Astrocyte (in vitro differentiated cells and primary cell): ENCODE data around the gene RBPJL. TPM values are rescaled to one million over a fixed set of nuclear protein-coding genes. Genes with fewer than 3 reads are reported as not detected.

Source experiments
- DNase-seq: peaks from one replicate; pipeline ENCODE4 v3.0.0-alpha.2; 2010; ENCODE audit warnings: low read depth
- FAIRE-seq: peaks from 2 replicates; lab custom pipeline; 2011; peaks lifted over from hg19 to GRCh38; lab: Jason Lieb, UNC
- H2AFZ ChIP-seq: 2 replicates; pipeline ENCODE4 v1.6.0; 2012; ENCODE audit warnings: low read depth, low read length, inconsistent platforms
- H3K27ac ChIP-seq: 2 replicates; pipeline ENCODE4 v1.5.1; 2011; ENCODE audit warnings: low read depth, low read length, inconsistent platforms
- H3K27me3 ChIP-seq: 2 replicates; pipeline ENCODE4 v1.6.0; 2011; ENCODE audit warnings: low read length, inconsistent platforms; ENCODE audit not compliant: insufficient read depth
- H3K36me3 ChIP-seq: 2 replicates; pipeline ENCODE4 v1.5.1; 2011; ENCODE audit warnings: low read length, inconsistent platforms; ENCODE audit not compliant: insufficient read depth
- H3K4me1 ChIP-seq: 2 replicates; pipeline ENCODE4 v1.5.1; 2011; ENCODE audit warnings: low read length, inconsistent platforms; ENCODE audit not compliant: insufficient read depth
- H3K4me2 ChIP-seq: 2 replicates; pipeline ENCODE4 v1.6.0; 2012; ENCODE audit warnings: low read length, inconsistent platforms
- H3K4me3 ChIP-seq: 2 replicates; pipeline ENCODE4 v1.5.1; 2011; ENCODE audit warnings: low read depth, mild to moderate bottlenecking, low read length, inconsistent platforms; ENCODE audit not compliant: insufficient read depth
- H3K79me2 ChIP-seq: 2 replicates; pipeline ENCODE4 v1.6.0; 2012; ENCODE audit warnings: mild to moderate bottlenecking, low read length, inconsistent platforms; ENCODE audit not compliant: insufficient read depth
- H3K9ac ChIP-seq: 2 replicates; pipeline ENCODE4 v1.6.0; 2012; ENCODE audit warnings: mild to moderate bottlenecking, low read length, inconsistent platforms
- H3K9me3 ChIP-seq: 2 replicates; pipeline ENCODE4 v1.5.1; 2012; ENCODE audit warnings: low read depth, mild to moderate bottlenecking, low read length, inconsistent platforms; ENCODE audit not compliant: insufficient read depth
- H4K20me1 ChIP-seq: 2 replicates; pipeline ENCODE4 v1.6.0; 2012; ENCODE audit warnings: low read length, inconsistent platforms; ENCODE audit not compliant: insufficient read depth
- H3K27ac Mint-ChIP-seq: one replicate; pipeline ENCODE4 v1.8.0; 2021; ENCODE audit warnings: mild to moderate bottlenecking, mixed read lengths; ENCODE audit not compliant: unreplicated experiment
- H3K27me3 Mint-ChIP-seq: one replicate; pipeline ENCODE4 v1.8.0; 2021; ENCODE audit warnings: low read depth, mixed read lengths; ENCODE audit not compliant: unreplicated experiment
- H3K36me3 Mint-ChIP-seq: one replicate; pipeline ENCODE4 v1.8.0; 2021; ENCODE audit warnings: low read depth, mixed read lengths; ENCODE audit not compliant: unreplicated experiment
- H3K4me1 Mint-ChIP-seq: one replicate; pipeline ENCODE4 v1.8.0; 2021; ENCODE audit warnings: low read depth, mixed read lengths; ENCODE audit not compliant: unreplicated experiment
- H3K4me3 Mint-ChIP-seq: one replicate; pipeline ENCODE4 v1.8.0; 2021; ENCODE audit warnings: mild to moderate bottlenecking, moderate library complexity, mixed read lengths; ENCODE audit not compliant: unreplicated experiment
- H3K9me3 Mint-ChIP-seq: one replicate; pipeline ENCODE4 v1.8.0; 2021; ENCODE audit warnings: mild to moderate bottlenecking, mixed read lengths; ENCODE audit not compliant: unreplicated experiment
- CTCF ChIP-seq: IDR thresholded peaks from 2 replicates; pipeline ENCODE4 v1.5.1; 2011; ENCODE audit warnings: low read depth, mild to moderate bottlenecking, inconsistent platforms, low read length, moderate library complexity; ENCODE audit not compliant: insufficient read depth
- EZH2 ChIP-seq: IDR thresholded peaks from 2 replicates; pipeline ENCODE4 v1.6.1; 2012; ENCODE audit warnings: mild to moderate bottlenecking, low read length, inconsistent platforms; ENCODE audit not compliant: insufficient read depth
- total RNA-seq: library from RNA; stranded (reverse); gene quantifications from 2 replicates; pipeline ENCODE4 v1.2.1, GENCODE V29; 2021

RBPJL gene
- total RNA-seq, 1 donor from 2014 or later: not detected

- Mint-ChIP-seq H3K4me1 (peaks cover 5% of the 10 kb centered on the region), H3K27ac (no peak overlapping the region)
- FAIRE-seq: no peak
Observed at GRCh38 chr20:45365444-45365970, 58.9 kb downstream of the RBPJL start.

GRCh38 chr20:45366192-45366591 is 59.6 kb downstream of the RBPJL start:
- H3K9ac ChIP-seq: no peak overlapping the region
- DNase-seq: no peak
- H3K4me3 ChIP-seq: no peak overlapping the region
- TF ChIP-seq EZH2 (no peak), CTCF (no peak)
- H3K4me2 ChIP-seq: no peak overlapping the region
- H2AFZ ChIP-seq: no peak overlapping the region
- peaks cover 9% of the 10 kb centered on the region for H3K36me3 Mint-ChIP-seq
- peaks cover 10% of the 10 kb centered on the region for H3K4me1 ChIP-seq
- H3K27ac ChIP-seq: no peak overlapping the region
- no peaks in the 10 kb centered on the region for H3K9me3 Mint-ChIP-seq
- FAIRE-seq: no peak
- peaks cover 23% of the 10 kb centered on the region for H4K20me1 ChIP-seq
- H3K27me3 Mint-ChIP-seq: no peaks in the 10 kb centered on the region
- H3K27ac Mint-ChIP-seq: no peak overlapping the region
- peaks cover 28% of the 10 kb centered on the region for H3K79me2 ChIP-seq
- no peaks in the 10 kb centered on the region for H3K27me3 ChIP-seq
- no peaks in the 10 kb centered on the region for H3K9me3 ChIP-seq
- H3K4me3 Mint-ChIP-seq: no peak overlapping the region
- peaks cover 13% of the 10 kb centered on the region for H3K36me3 ChIP-seq
- peaks cover 5% of the 10 kb centered on the region for H3K4me1 Mint-ChIP-seq

More at GRCh38 chr20:45365444-45365970, 58.9 kb downstream of the RBPJL start:
- Histone ChIP-seq H3K27me3 (no peaks in the 10 kb centered on the region), H3K27ac (no peak overlapping the region), H3K4me1 (peaks cover 15% of the 10 kb centered on the region), H2AFZ (no peak overlapping the region), H3K9ac (no peak overlapping the region), H3K79me2 (peaks cover 28% of the 10 kb centered on the region), H4K20me1 (peaks cover 23% of the 10 kb centered on the region), H3K36me3 (peaks cover 13% of the 10 kb centered on the region), H3K4me2 (no peak overlapping the region), H3K9me3 (no peaks in the 10 kb centered on the region), H3K4me3 (no peak overlapping the region)
- H3K9me3 Mint-ChIP-seq: no peaks in the 10 kb centered on the region
- H3K27me3 Mint-ChIP-seq: no peaks in the 10 kb centered on the region
- DNase-seq: no peak
- peaks cover 8% of the 10 kb centered on the region for H3K36me3 Mint-ChIP-seq
- no peak overlapping the region for H3K4me3 Mint-ChIP-seq
- TF ChIP-seq EZH2: no peak
- no peak for TF ChIP-seq CTCF

GRCh38 chr20:45366631-45367030 is 60.0 kb downstream of the RBPJL start:
- no peak overlapping the region for H3K4me2 ChIP-seq
- no peak overlapping the region for H2AFZ ChIP-seq
- no peak overlapping the region for H3K4me3 ChIP-seq
- no peak for DNase-seq
- H3K36me3 Mint-ChIP-seq: peaks cover 9% of the 10 kb centered on the region
- peaks cover 13% of the 10 kb centered on the region for H3K36me3 ChIP-seq
- no peaks in the 10 kb centered on the region for H3K27me3 ChIP-seq
- H3K4me3 Mint-ChIP-seq: no peak overlapping the region
- H3K9ac ChIP-seq: no peak overlapping the region
- no peaks in the 10 kb centered on the region for H3K27me3 Mint-ChIP-seq
- H3K4me1 ChIP-seq: peaks cover 10% of the 10 kb centered on the region
- H4K20me1 ChIP-seq: peaks cover 23% of the 10 kb centered on the region
- H3K79me2 ChIP-seq: peaks cover 28% of the 10 kb centered on the region
- H3K27ac ChIP-seq: no peak overlapping the region
- H3K9me3 ChIP-seq: no peaks in the 10 kb centered on the region
- no peak overlapping the region for H3K27ac Mint-ChIP-seq
- H3K9me3 Mint-ChIP-seq: no peaks in the 10 kb centered on the region
- no peak for FAIRE-seq
- TF ChIP-seq EZH2 (no peak), CTCF (no peak)
- H3K4me1 Mint-ChIP-seq: peaks cover 5% of the 10 kb centered on the region
